RWPE1 (cell line): Measurements from ENCODE around the gene SPRR1A.

ENCODE experiments used
- CTCF ChIA-PET: fragments of 350-600 bp; sonication (Branson Sonifier 250); formaldehyde crosslinking; extraction: SDS; loops from one replicate; lab custom pipeline; 2021; lab: Yijun Ruan, JAX
- POLR2A ChIA-PET: fragments of 400-600 bp; formaldehyde crosslinking; extraction: SDS; loops from one replicate; lab custom pipeline; 2020; ENCODE audit warnings: antibody characterized with exemption; ENCODE audit not compliant: low non-redundant PET; lab: Yijun Ruan, JAX
- DNase-seq: peaks from one replicate; pipeline ENCODE4 v3.0.0; 2012; ENCODE audit warnings: low spot score
- H3K27ac ChIP-seq: fragments of 450-650 bp; 2 replicates; pipeline ENCODE4 v1.5.1; 2017
- TF ChIP-seq, protein P1 (sequence below): fragments of 450-650 bp; conservative IDR thresholded peaks from 2 replicates; pipeline ENCODE4 v1.5.1; 2017; ENCODE audit warnings: low read depth, mild to moderate bottlenecking

SPRR1A gene

DNA sequence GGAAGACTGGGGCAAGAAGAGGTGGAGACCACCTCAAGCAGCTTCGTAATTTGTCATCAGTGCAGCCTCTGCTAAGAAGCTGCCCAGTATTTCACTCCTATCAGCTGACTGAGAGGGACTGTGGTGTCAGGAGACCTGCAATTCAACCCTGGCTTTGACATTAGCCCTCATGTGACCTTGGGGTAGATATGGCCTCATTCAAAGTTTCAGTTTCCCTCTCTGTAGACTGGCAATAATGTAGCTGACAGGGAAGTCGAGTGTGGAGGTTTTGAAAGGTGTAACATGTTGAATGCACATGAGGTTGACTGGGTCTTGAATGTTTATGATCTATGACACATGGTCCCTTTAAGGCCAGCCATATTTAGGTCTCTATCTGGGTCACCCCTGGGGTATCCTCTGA is 15.6 kb upstream of the SPRR1A start:
- CTCF ChIA-PET = interaction anchor here (0.5 kb wide), 2 partner anchors 90 to 817 kb away, joined by 3 read pairs; partner anchors contain the start of gene SMCP
- POLR2A ChIA-PET = interaction anchor here (1.3 kb wide), 1 partner anchor 14 kb away, joined by 3 read pairs; no protein-coding TSS in a partner anchor
- TF ChIP-seq, protein P1, sequence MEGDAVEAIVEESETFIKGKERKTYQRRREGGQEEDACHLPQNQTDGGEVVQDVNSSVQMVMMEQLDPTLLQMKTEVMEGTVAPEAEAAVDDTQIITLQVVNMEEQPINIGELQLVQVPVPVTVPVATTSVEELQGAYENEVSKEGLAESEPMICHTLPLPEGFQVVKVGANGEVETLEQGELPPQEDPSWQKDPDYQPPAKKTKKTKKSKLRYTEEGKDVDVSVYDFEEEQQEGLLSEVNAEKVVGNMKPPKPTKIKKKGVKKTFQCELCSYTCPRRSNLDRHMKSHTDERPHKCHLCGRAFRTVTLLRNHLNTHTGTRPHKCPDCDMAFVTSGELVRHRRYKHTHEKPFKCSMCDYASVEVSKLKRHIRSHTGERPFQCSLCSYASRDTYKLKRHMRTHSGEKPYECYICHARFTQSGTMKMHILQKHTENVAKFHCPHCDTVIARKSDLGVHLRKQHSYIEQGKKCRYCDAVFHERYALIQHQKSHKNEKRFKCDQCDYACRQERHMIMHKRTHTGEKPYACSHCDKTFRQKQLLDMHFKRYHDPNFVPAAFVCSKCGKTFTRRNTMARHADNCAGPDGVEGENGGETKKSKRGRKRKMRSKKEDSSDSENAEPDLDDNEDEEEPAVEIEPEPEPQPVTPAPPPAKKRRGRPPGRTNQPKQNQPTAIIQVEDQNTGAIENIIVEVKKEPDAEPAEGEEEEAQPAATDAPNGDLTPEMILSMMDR = no peak
- no peak overlapping the region for H3K27ac ChIP-seq
- DNase-seq = no peak

DNA sequence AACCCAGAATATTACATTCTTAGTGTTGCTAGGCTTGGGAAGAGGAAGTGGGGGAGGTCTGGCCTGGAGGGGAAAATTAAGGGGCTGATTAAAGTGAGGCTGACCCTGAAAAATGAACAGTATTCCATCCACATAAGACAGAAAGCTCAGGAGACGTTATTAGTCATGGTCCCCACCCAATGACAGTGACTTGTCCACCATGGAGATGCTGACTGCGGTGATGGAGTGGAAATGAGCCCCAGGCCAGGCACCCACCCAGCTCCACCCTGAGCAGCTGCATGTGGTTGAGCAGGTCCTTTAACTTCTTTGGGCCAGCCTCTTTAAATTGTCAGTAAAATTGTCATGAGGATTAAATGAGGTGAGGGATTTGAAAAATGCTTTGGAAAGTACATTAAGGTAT is 14.8 kb upstream of the SPRR1A start:
- TF ChIP-seq, protein P1 = no peak
- no peak overlapping the region for H3K27ac ChIP-seq
- CTCF ChIA-PET = no interaction called here
- DNase-seq = no peak
- POLR2A ChIA-PET = no interaction called here

DNA sequence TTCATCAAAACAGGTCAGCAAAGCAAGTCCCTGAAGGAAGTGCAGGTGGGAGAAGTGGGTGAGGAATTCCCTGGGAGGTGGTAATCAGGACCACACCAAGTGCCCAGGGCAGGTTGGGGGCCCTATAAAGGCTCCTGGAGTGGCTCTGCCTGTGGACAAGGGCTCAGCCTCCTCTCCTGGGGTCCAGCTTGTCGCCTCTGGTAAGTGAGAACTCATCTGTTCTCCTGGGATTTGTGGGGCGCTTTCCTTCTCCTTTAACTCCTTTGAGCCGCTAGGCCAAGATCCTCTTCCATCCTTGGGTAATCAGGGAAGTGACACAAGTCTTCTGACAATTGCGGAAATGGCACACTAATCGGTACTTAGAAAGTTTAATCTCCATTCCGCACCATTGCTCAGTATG is 13.4 kb upstream of the SPRR1A start, which contains the start of gene SPRR4:
SPRR4 (plus strand) TSS at position 154 of the 400 bp plus-strand sequence. CDS start 1,243 bp downstream, outside the sequence.
- ChIA-PET CTCF (interaction anchor here (0.5 to 0.8 kb wide), 2 partner anchors 13 to 151 kb away, joined by 3 read pairs; partner anchors contain the start of gene SPRR1A), POLR2A (no interaction called here)
- TF ChIP-seq, protein P1 = no peak
- no peak within 1 kb of the TSS for H3K27ac ChIP-seq
- no peak for DNase-seq

DNA sequence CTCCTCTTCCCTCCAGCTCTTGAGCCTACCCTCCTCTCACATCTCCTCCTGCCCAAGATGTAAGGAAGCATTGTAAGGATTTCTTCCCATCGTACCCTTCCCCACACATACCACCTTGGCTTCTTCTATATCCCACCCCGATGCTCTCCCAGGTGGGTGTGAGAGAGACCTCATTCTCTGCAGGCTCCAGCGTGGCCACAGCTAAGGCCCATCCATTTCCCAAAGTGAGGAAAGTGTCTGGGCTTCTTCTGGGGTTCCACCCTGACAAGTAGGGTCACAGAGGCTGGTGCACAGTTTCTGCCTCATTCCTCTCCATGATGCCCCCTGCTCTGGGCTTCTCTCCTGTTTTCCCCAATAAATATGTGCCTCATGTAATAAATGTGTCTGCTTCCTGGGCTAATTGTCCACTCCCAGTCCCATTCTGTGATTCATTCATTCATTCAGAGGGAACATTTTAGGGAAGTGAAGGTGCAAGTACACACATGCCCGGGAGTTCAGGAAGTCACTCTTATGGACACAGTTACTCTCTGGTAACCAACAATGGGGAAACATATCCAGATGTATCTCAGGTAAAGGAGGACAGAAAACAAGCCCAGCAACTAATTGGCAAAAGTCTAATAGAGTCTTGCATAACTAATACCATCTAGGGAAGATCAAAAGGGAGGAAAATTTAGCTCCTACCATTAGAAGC is 11.5 kb upstream of the SPRR1A start:
- peak overlapping the region; percentile 59 for H3K27ac ChIP-seq
- CTCF ChIA-PET = interaction anchor here (1.0 kb wide), 1 partner anchor 18 kb away, joined by 4 read pairs; no protein-coding TSS in a partner anchor
- peak; percentile 46 for DNase-seq
- TF ChIP-seq, protein P1 = no peak
- POLR2A ChIA-PET = no interaction called here

DNA sequence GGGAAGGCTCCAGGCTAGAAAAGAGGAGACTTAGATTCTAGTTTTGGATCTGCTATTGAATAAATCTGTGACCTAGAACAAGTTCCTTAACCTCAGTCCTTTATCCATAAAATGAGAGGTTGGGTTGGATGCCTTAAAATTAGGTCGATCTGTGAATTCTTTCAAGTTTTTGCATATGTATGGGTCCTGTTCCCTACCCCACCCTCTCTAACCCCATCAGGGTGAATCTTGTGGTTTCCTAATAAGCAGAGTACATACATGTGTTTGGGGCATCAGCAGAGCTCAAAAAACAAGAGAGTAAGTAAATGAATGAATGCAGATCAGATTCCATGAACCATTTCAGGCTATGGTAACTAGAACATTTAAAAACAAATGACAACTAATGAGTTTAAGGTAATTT is 7.2 kb upstream of the SPRR1A start:
- no peak for DNase-seq
- H3K27ac ChIP-seq = no peak overlapping the region
- POLR2A ChIA-PET = no interaction called here
- TF ChIP-seq, protein P1 = no peak
- CTCF ChIA-PET = no interaction called here

DNA sequence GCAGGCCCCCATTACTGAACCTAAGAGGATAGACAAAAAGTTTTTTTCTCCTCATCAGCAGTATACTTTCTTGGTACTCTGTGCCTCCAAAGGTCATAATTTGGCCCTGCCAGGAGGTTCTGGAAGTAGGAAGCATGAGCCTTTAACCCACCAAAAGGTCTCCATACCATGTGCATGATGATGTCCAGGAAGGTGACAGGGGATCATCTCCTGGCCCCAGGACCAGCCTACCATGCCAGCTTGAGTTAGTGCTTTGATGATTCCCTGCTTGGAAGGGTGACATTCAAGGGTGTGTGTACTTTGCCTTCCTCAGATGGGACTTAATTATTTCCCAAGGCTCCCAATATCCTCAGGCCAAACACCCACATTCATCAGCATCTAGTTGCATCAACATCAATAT is 6.3 kb upstream of the SPRR1A start:
- CTCF ChIA-PET = no interaction called here
- H3K27ac ChIP-seq = no peak overlapping the region
- no peak for DNase-seq
- POLR2A ChIA-PET = no interaction called here
- TF ChIP-seq, protein P1 = no peak
